HG03432 (cell line): ENCODE results near the gene CDC45.

Experiments used
- ATAC-seq: cut with Tn5 transposase; IDR thresholded peaks from one replicate; pipeline ENCODE4 v1.9.1; 2021; ENCODE audit warnings: mild to moderate bottlenecking, moderate library complexity; ENCODE audit not compliant: unreplicated experiment

CDC45 gene

DNA sequence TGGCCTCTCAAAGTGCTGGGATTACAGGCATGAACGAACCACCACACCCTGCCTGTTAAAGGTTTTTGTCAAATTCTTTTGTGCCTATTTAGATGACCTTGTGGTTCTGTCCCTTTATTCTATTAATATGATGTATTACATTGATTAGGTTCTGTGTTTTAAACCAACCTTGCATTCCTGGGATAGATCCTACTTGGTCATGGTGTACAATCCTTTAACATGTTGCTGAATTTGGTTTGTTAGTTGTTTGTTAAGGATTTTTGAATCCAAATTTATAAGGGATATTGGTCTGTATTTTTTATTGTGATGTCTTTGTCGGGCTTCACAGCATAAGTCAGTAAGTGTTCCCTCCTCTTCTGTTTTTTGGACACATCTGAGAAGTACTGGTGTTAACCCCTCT is 73.5 kb downstream of the CDC45 start:
- ATAC-seq = no peak

DNA sequence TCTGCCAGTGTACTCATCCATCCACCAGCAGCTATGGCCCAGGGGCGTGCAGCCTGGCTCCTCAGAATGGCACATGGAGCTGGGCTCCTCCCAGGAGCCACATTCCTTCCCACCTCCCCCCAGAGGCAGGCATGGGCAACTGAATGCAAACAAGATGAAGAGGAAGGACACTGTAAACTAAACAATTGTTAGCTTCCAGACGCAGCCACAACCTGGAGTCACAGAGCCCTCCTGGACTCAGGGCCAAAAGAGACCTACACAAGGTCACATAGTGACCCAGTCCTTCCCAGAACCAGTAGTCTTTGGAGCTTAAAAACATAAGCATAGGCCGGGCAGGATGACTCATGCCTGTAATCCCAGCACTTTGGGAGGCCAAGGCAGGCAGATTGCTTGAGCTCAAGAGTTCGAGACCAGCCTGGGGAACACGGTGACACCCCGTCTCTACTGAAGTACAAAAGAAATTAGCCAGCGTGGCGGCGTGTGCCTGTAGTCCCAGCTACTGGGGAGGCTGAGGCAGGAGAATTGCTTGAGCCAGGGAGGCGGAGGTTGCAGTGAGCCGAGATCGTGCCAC is 75.2 kb downstream of the CDC45 start:
- ATAC-seq = no peak

DNA sequence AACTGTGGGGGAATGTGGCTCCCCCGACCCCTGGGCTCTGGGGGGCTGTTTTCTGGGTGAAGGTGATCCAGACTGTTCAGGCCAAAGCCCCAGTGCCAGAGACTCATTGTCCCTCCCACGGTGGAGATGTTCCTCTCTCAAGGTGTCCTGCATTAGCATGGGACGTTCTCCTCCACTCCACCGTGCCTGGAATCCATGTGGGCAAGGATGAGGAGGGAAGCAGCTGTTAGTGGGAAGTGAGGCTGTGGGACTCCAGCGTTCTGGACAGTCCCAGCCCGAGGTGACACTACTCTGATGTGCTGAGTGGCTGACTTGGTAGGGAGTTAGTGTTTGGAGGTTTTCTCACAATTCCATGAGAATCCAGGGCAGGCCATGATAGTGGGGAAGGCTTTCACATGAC is 75.9 kb downstream of the CDC45 start:
- no peak for ATAC-seq

DNA sequence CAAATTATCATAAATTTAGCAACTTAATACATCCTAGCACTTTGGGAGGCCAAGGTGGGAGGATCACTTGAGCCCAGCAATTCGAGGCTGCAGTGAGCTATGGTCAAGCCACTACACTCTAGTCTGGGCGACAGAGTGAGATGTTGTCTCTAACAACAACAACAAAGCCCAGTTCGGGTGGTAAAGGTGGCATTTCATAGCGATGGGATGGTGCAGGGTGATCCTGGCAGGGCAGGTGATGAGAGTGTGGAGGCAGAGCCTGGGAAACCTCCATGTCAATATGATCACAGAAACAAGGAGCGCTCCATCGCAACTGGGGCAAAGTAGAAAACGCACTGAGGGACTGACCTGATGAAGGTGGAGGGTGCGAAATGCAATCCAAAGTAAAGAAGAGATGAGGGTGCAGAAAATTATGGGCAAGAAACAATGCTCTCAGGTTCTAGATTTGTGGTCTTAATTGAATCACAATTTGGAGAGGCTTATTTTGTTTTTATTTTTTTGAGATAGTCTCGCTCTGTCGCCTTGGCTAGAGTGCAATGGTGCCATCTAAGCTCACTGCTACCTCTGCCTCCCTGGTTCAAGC is 77.3 kb downstream of the CDC45 start:
- ATAC-seq = no peak

DNA sequence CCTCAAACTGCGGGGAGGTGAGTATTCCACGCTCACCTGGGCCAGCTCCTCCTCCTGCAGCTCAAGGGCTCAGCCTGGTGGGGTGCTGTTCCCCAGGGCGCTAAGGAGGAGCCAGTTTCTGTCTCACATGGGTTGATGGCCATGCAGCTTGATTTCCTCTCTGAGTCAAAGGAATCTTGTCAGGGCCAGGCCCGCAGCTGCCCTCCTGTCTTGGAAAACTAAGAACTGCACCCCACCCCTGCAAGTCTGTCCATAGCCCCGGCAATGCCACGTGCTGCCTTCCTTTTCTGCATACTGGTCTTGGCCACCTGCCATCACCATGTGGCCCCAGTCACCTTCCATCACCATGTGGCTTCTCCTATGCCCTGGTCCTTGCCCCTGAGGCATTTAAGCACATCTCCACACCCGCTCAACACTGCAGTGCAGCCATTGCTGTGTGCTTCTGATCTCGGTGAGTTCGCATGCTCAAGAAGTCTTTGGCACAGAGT is 79.6 kb downstream of the CDC45 start:
- no peak for ATAC-seq

DNA sequence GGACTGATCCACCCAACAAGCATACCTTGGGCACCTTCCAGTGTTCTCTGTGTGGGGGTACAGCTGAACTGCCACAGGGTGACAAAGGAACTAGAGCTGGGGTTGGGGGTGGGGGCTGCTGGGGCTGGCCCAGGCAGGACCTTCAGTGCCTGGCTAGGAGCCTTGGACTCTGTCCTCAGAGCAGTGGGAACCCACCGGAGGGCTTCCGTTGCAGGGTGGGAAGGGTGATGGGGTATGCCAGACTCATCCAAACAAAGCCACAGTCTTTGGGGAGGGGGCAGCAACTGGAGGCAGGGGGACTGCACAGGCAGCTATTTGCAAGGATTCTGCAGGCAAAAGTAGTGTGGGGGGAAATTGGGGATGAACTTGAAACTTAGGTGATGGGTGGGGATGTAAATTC is 80.2 kb downstream of the CDC45 start:
- ATAC-seq = no peak

DNA sequence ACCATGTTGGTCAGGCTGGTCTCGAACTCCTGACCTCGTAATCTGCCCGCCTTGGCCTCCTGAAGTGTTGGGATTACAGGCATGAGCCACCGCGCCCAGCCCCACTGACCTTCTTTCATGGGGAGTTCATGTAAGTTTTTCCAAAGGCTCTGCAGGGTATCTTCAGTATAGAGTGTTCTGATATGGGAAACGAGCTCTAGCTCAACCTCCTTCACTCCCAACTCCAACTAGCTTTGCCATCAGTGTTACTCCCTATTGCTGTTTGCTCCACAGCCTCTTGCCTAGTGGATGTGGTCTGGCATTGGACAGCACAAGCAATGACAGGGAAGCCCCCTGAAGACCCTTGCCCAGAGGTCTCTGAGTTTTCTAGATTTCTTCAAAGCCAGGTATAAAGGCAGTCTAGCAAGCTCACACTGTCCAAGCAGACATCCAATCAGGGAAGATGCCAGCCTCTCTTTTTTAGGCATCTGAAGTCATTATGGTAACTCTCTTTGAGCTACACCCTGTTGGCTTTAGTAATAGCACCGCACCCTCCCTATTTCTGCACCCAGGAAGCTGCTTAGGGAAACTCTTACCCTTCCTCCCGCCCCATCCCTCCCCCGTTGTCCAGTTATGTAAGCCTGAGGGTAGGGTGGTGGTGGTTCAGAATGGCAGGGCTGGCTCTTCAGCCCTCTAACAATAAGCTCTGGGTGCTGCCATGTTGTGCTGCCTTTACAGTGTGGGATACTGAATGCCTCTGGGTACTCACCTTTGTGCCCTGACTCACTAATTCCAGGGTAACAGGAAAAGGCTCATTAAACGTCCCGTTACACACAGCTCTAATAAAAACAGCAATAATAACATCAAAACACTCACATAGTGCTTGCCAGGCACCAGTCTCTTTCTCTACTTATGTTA is 85.9 kb downstream of the CDC45 start:
- ATAC-seq = no peak

DNA sequence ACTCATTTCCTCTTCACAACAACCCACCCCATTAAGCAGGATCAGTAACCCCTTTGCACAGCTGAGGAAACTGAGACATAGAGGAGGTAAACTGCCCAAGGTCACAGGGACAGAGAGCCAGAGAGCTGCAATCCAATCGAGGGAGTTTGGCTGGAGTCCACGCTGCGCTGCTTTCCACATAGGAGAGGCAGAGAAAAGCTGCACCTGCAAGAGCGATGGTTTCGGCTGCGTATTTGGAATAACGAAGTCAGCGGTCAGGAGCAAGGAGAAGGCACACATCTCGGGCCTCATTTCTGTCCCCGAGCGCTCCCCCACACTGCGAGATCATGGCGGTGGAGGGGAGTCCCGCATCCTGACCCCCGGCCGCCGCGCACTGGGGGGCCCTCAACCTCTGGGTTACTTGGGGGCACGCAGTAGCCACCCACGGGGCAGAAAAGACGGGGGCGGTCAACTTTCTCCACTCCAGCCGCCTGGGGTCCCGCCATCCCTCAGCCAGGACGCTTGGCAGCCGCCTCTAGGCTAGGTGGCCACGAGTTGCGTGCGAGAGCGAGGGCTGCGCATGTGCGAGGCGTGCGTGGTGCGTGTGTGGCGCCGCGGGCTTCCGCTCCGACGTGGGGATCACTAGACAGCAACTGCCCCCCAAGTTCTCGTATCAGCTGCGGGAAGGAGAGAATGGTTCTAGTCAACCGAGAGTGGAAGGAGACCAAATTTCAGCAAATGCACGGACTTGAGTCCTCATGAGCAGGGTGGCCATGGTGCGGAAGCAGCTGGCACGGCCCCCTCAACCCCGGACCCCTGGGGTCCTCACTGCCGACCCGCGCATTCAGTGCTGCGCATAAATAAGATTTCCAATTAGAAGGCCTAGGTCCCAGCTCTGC is 86.8 kb downstream of the CDC45 start:
- ATAC-seq = no peak

DNA sequence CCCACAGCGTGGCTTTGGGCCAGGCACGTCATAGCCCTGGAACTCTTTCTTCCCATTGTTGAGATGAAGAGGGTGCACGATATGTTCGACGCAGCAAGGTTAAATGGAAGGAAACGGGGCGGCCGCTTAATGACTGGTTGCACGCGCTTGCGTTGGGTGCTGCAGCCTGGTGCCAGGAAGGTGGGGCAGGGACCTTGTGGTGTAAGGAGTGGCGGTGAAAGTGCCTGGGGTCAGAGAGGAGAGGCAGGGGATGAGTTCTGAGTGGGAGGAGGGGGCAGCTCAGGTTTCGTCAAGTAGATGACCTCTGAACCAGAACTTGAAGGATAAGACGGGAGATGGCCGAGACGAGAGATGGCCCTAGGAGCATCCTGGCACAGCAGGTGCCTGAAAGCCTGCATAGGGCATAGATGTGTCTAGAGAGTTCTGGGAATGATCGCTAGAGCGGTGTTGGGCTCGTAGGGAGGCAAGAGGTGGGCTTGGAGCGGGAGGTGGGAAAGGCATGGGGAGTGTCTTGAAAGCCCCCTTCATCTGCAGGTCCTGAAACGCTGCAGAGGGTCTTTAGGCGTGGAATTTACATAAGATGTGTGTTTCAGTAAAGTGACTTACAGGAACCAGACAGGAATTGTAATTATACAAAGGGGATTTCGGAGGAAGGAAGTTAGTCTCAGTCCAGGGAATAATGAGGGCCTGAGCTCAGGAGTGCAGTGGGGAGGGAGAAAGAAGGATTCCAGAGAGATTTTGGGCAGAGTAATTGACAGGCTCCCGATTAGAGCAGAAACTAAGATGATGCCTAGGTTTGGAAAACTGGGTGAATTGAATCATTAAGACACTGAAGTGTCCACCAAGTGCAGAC is 87.7 kb downstream of the CDC45 start:
- ATAC-seq = no peak

DNA sequence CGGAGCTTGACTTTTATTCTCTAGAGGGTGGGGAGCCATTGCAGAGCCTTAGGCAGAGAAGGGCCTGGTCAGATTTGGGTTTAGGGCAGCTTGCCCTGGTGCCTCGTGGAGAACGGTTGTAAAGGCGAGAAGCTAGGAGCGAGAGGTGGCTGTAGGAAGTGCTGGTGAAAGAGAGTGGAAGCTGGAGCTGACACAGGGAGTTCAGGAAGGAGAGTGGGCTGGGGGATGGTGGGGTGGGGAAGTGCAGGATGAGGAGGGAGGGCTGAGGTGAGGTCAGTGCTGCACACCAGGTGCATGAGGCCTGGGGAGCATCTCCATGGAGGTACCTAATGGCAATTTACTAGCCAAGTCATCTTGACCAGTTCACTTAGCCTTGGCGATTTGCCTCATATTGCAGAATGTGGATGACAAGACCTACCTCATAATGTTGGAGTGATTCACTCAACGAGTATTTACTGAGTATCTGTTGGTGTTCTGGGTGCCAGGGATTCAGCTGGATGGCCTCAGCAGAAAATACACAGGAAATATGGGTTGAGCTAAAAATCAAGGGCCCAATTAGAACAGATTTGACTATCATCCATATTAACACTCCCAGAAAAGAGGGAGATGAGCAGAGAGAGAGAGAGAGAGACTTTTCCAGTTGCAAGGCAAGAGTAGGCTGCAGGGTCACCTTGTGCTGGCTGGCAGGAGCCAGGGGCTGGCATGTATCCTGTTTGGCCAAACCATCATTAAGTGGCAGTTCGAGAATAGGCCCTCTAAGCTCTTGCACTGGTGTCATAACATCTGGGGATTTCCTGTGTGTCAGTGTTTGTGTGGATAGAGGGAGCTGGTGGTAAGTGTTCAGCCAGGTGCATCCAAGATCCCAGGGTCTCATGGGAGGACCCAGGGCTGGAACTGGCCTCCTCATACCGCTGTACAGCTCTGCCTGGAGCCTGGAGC is 88.9 kb downstream of the CDC45 start:
- no peak for ATAC-seq

DNA sequence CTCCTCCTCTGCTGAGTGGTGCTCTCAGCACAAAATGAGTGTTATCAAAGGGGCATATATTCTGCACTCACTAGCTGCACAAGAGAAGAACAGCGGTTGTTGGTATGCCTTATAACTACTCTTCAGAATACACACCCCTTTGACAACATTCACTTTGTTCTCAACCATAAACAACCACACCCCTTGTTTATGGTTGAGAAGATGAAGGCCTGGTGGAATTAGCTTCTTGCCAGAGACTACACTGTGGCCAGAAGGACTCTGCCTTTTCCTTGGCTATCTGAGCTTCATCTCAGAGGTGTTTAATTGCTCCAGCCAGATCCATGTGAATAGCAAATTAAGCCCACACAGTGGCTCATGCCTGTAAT is 89.5 kb downstream of the CDC45 start:
- ATAC-seq = no peak

DNA sequence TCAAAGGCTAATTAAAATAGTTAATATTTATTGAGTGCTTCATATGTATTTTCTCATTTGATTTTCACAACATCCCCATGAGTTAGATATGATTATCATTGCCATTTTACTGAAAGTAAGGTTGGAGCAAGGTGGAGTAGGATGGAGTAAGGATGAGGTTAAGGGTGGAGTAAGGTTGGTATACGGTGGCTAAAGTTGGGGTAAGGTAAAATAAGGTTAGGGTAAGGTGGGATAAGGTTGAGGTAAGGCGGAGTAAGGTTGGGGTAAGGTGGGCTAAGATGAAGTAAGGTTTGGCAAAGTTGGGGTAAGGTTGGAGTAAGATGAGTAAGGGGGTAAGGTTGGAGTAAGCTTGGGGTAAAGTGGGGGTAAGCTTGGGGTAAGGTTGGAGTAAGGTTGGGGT is 90.3 kb downstream of the CDC45 start:
- ATAC-seq = no peak
